ENCODE measurements around the gene VAPA. TPM values are rescaled to one million over a fixed set of nuclear protein-coding genes. Genes with fewer than 3 reads are reported as not detected.

The VAPA gene
- total and polyA plus RNA-seq, 9 of the 15 experiments (the other 6 are each of a cell fraction or from before 2014, with no cell fraction given) = 219 to 902 (median 526) TPM

DNA sequence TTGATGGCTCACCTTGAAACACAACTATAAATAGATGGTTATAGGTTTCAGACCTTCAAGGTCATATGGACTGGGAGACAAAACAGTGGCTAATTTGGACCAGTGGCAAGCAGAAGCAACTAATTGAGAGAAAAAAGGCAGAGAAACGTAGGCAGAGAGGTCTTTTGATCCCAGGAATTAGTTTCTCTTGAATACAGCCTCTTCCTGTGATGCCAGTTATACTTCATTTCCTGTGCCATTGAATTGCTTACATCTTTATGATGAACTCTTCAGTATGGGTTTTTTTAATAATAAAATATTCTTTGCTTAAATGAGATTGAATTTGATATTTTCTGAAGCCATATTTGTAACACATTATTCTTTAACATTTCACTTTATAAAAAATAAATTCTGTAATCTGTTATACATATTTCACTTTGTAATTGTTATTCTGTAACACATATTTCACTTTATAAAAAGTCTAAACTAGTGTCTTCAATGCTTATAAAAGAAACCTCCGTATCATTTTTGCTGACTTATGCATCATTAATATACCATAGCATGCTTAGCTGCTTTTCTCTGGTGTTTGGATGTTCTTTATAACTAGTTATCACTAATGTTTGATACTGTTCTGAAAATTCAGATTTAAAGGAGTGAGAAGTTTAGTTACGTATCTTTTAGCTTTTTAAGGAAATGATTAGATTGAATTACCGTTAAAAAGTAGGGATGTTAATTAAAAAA is 8.9 kb downstream of the VAPA start:
- H3K9me1 ChIP-seq (ENCODE audit: control insufficient read depth, insufficient read depth, low read length) = peaks cover 2% of the 10 kb centered on the region
- ChIA-PET CTCF (ENCODE audit: low intra/inter-chr PET ratio) (no interaction called here), POLR2A (interaction anchor here (0.6 to 5.5 kb wide), 2 partner anchors 8 to 140 kb away, joined by 3 to 72 read pairs; partner anchors contain the start of gene VAPA)
- 0 out of 4 replicates have a peak overlapping the region, but pooled peaks of 1 of the 2 experiments have one; percentile 4 for H3K9ac ChIP-seq (ENCODE audit: insufficient read depth in 1 of 2, low read depth in 2 of 2, low read length in 2 of 2)
- peaks cover 60% of the 10 kb centered on the region for H3K36me3 ChIP-seq (ENCODE audit: control insufficient read depth, insufficient read depth, low read length)
- no TSS peak for BruUV-seq (replicated peaks)
- no peak overlapping the region for H2AFZ ChIP-seq (ENCODE audit: low read depth, low read length)
- H3K27me3 ChIP-seq (ENCODE audit: control insufficient read depth in 2 of 2, insufficient read depth in 2 of 2, low read length in 2 of 2) = no peaks in the 10 kb centered on the region
- in situ Hi-C loops (cut with MboI) (no loop called here), intact Hi-C loops (cut with micrococcal nuclease) (no loop called here)
- no peak for ATAC-seq
- no peak overlapping the region for H3K4me3 ChIP-seq
- peak overlapping the region; percentile 20; the same call in 1 of the 2 replicates for H3K4me2 ChIP-seq (ENCODE audit: insufficient read depth, low read length)
- peaks cover 15 to 76% of the 10 kb centered on the region in 2 experiments for H3K4me1 ChIP-seq (replicated peaks in 1 of 2; ENCODE audit: control insufficient read depth in 2 of 2, insufficient read depth in 2 of 2, low read length in 2 of 2)
- FAIRE-seq = no peak
- peak overlapping the region; percentile 37; the same call in 2 of the 3 replicates for H3K27ac ChIP-seq (ENCODE audit: extremely low read depth, low read depth, low read length)
- DNase-seq (ENCODE audit: extremely low read depth in 1 of 4, low spot score in 3 of 4) = no peak
- H4K20me1 ChIP-seq (replicated peaks; ENCODE audit: control insufficient read depth, insufficient read depth, low read length) = peaks cover 70% of the 10 kb centered on the region
- H3K79me2 ChIP-seq (ENCODE audit: control insufficient read depth, insufficient read depth, low read length) = peaks cover 100% of the 10 kb centered on the region
- no peaks in the 10 kb centered on the region for H3K9me3 ChIP-seq (replicated peaks; ENCODE audit: control insufficient read depth, insufficient read depth, low read depth, low read length)
- 36% methylated on average over 4 of the region's 4 CpGs for WGBS (ENCODE audit: insufficient coverage, low coverage, missing lambda C conversion rate)
- no peak for TF ChIP-seq ZNF695 (CRISPR knock-in tag; IDR thresholded peaks at IDR 0.05)
- TF ChIP-seq PHF8 (IDR thresholded peaks at IDR 0.05; ENCODE audit: borderline replicate concordance, low read length) = no peak
- TF ChIP-seq, protein P1, sequence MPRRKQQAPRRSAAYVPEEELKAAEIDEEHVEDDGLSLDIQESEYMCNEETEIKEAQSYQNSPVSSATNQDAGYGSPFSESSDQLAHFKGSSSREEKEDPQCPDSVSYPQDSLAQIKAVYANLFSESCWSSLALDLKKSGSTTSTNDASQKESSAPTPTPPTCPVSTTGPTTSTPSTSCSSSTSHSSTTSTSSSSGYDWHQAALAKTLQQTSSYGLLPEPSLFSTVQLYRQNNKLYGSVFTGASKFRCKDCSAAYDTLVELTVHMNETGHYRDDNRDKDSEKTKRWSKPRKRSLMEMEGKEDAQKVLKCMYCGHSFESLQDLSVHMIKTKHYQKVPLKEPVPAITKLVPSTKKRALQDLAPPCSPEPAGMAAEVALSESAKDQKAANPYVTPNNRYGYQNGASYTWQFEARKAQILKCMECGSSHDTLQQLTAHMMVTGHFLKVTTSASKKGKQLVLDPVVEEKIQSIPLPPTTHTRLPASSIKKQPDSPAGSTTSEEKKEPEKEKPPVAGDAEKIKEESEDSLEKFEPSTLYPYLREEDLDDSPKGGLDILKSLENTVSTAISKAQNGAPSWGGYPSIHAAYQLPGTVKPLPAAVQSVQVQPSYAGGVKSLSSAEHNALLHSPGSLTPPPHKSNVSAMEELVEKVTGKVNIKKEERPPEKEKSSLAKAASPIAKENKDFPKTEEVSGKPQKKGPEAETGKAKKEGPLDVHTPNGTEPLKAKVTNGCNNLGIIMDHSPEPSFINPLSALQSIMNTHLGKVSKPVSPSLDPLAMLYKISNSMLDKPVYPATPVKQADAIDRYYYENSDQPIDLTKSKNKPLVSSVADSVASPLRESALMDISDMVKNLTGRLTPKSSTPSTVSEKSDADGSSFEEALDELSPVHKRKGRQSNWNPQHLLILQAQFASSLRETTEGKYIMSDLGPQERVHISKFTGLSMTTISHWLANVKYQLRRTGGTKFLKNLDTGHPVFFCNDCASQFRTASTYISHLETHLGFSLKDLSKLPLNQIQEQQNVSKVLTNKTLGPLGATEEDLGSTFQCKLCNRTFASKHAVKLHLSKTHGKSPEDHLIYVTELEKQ (CRISPR knock-in tag; IDR thresholded peaks at IDR 0.05) = no peak
- no peak for TF ChIP-seq MEF2A (IDR thresholded peaks at IDR 0.05; ENCODE audit: control insufficient read depth, low read depth, low read length)
- TF ChIP-seq ZNF324 (CRISPR knock-in tag; IDR thresholded peaks at IDR 0.05) = no peak
- no peak for TF ChIP-seq TEAD1 (CRISPR knock-in tag; IDR thresholded peaks at IDR 0.05)
- no peak for TF ChIP-seq ZFP30 (CRISPR knock-in tag; IDR thresholded peaks at IDR 0.05; ENCODE audit: borderline replicate concordance)
- 0 out of 2 replicates have a peak, but pooled peaks have one; percentile 23 for TF ChIP-seq POLR2AphosphoS5 (IDR thresholded peaks at IDR 0.05; ENCODE audit: control insufficient read depth, insufficient read depth, low read depth, low read length)
- no peak for TF ChIP-seq ZNF197 (CRISPR knock-in tag; IDR thresholded peaks at IDR 0.05; ENCODE audit: low read depth)
- no peak for TF ChIP-seq MTF1 (CRISPR knock-in tag; IDR thresholded peaks at IDR 0.05; ENCODE audit: borderline replicate concordance)
- no peak for TF ChIP-seq GTF2F1 (IDR thresholded peaks at IDR 0.05; ENCODE audit: low read depth, low read length)
- TF ChIP-seq SUPT5H (IDR thresholded peaks at IDR 0.05) = 0 out of 2 replicates have a peak, but pooled peaks have one; percentile 11
- no peak for TF ChIP-seq CREM (IDR thresholded peaks at IDR 0.05; ENCODE audit: low read depth)
- peak; percentile 89 for TF ChIP-seq ZNF316 (IDR thresholded peaks at IDR 0.05)
- TF ChIP-seq MECOM (CRISPR knock-in tag; IDR thresholded peaks at IDR 0.05) = no peak
- TF ChIP-seq MYBL2 (IDR thresholded peaks at IDR 0.05; ENCODE audit: low read depth) = no peak
- TF ChIP-seq MYBL2 (CRISPR knock-in tag; IDR thresholded peaks at IDR 0.05; ENCODE audit: borderline replicate concordance) = no peak
- no peak for TF ChIP-seq RFX1 (IDR thresholded peaks at IDR 0.05)
